Activated gamma-delta T cell treated with Interleukin-2 at 50 U/mL for 16 hours (primary cell): ENCODE results near the gene PLA1A.
"Not testable (repeated sequence)": the region's sequence is repeated elsewhere in the genome, so short reads cannot be mapped to it uniquely, and the experiment has no call there.

ENCODE experiments used
- DNase-seq: peaks from one replicate; pipeline ENCODE4 v3.0.0-alpha.2; 2020

The PLA1A gene

DNA sequence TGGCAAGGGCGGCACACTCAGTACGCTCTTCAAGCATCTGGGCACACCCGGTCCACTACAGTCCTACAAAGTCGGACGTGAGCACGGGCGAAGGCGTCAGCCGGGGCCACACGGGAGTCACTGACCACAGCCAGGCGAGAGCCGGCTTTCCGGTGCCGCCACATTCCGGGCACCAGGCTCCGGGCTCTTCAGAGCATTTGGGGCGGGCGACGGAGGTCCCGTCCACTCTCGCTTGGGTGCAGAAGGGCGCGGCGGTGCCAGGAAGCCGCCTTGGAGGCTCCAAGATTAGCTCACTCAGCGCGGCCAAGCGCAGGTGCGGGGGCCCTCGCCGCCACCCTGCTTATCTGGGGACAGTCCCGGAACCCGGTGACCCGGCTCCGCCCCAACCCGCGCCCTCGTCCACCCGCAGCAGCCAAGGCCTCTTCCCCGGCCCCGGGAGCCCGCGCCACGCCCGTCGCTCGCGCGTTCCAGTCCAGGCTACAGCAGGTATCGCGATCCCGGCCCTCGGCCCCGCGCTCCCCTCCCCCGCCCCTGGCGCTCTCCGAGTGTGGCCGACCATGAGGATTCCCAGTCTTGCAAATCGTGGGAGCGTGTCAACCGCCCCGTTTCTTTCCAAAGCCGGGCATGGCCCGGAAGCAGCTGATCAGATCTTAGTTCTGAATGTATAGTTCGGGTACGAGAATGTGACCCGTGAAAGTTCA is 18.2 kb upstream of the PLA1A start, which contains the start of gene ADPRH:
Gene ADPRH (plus strand): TSS at position 127 of the 701 bp plus-strand sequence. CDS start 2,678 bp downstream, outside the sequence.
- peak; percentile 25 for DNase-seq

GRCh38 chr3:119580067-119580760 is 17.5 kb upstream of the PLA1A start:
- DNase-seq, result no peak

DNA sequence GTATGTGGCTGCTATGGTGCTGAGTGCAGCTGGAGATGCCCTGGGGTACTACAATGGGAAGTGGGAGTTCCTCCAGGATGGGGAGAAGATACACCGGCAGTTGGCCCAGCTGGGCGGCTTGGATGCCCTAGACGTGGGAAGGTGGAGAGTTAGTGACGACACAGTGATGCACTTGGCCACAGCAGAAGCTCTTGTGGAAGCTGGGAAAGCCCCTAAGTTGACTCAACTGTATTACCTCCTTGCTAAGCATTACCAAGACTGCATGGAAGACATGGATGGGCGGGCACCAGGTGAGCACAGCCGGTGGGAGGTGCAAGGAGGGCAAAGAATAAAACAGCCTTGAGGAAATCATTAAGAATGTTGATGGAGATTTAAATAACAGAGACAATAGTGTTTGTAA is 15.5 kb upstream of the PLA1A start:
- no peak for DNase-seq

DNA sequence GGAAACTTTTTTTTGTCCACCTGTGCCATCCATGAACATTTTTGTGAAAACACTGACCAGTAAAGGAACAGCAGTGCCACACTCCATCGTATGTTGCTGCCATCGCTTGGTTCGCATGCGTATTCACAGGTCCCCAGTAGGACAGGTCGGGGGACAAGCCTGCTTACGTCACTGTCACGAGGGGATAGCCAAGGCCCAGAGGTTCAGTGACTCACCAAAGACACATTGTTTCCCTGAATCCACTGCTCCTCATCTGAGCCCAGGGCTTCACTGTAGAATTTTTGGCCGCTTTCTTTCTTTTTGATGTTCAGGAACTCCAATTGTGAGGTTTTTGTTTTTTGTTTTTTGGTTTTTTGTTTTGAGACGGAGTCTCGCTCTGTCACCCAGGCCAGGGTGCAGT is 12.5 kb upstream of the PLA1A start:
- DNase-seq, result no peak

DNA sequence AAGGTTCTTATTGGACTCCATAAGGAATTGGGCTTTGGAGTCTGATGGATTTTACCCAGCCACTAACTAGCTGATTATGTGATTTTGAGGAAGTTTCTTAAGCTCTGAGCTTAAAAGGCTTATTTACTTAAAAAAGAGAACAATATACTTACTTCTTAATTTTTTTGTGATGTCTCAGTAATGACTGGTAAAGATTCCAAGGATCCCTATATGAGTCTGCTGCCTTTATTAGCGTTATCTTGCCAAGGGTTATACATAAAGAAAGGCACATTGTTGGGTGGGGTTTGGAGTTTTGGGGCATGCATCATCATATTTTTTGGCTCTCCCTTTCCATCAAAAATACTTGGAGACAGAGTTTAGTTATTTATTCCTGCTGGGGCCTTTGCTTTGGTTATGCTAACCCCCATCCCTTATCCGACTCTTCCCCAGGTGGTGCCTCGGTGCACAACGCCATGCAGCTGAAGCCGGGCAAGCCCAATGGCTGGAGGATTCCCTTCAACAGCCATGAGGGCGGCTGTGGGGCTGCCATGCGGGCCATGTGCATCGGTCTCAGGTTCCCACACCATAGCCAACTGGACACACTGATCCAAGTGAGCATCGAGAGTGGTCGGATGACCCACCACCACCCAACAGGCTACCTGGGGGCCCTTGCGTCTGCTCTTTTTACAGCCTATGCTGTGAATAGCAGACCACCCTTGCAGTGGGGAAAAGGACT is 11.7 kb upstream of the PLA1A start:
- DNase-seq, result no peak

DNA sequence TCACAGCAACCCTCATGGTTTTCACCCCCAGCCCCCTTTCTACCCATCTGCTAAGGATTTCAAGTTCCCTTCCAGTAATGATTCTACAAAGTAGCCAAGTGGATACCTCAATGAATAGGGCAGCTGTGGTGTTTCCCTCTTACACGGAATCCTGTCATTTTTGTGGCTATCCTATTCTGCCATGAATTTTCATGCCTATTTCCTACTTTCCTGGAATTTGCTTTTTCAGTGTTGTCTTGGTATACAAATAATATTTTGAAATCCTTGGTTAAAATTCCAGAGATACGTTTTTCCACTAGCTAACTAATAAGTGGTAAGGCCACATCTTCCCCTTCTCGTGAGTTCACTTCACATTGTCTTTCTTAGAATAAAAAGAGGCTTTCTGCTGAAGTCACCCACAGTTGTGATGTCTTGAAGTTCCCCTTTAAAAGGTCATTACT is 10.9 kb upstream of the PLA1A start:
- DNase-seq, result no peak

- DNase-seq, result no peak
These were observed 9.6 kb upstream of the PLA1A start for GRCh38 chr3:119588112-119588511.

- DNase-seq, result no peak
These were observed 8.4 kb upstream of the PLA1A start for GRCh38 chr3:119589102-119589773.

- DNase-seq, result no peak
These were observed 7.0 kb upstream of the PLA1A start for GRCh38 chr3:119590706-119591105.

GRCh38 chr3:119592861-119593260 is 4.8 kb upstream of the PLA1A start:
- no peak for DNase-seq

- no peak for DNase-seq
These were observed 3.6 kb upstream of the PLA1A start for GRCh38 chr3:119594066-119594465.

DNA sequence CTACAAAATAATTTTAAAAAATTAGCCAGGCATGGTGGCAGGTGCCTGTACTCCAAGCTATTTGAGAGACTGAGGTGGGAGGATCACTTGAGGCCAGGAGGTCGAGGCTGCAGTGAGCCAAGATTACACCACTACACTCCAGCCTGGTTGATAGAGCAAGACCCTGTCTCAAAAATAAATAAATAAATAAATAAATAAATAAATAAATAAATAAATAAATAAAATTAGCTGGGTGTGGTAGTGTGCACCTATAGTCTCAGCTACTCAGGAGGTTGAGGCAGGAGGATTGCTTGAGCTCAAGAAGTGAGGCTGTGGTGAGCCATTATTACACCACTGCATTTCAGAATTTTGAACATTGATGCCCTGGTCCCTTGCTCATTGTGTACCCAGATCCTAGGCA is 2.8 kb upstream of the PLA1A start:
- DNase-seq, result not testable (repeated sequence)

DNA sequence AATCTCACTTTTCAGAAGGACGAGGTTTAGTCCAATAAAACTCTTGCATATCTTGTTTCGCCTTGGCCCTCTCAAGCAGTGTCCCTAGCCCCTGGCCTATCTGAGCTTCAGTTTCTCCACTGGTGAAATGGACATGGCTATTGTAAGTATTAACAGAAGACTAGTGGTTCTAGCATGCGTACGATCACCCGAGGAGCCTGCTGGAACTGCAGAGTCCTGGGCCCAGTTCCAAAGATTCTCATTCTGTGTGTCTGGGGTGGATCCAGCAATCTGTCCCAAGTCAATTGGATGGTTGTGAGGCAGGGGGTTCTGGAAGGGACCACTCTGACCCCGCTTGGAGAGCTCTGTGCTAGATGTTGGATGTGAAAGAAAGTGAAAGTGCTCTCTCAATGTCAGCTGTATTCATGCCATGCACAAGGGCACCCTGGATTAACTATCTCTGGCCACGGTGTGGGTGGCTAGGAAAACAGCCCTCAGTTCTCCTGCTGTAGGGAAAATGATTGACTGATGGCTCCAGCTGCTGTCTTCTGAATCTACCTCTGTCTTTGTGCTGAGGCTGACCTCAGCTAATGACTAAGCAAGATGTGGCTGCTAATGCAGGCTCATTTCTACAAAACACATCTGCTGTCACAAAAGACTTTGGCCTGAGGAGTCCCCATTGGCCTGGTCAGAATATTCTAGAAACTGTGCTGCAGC is 1.9 kb upstream of the PLA1A start:
- DNase-seq, result no peak

DNA sequence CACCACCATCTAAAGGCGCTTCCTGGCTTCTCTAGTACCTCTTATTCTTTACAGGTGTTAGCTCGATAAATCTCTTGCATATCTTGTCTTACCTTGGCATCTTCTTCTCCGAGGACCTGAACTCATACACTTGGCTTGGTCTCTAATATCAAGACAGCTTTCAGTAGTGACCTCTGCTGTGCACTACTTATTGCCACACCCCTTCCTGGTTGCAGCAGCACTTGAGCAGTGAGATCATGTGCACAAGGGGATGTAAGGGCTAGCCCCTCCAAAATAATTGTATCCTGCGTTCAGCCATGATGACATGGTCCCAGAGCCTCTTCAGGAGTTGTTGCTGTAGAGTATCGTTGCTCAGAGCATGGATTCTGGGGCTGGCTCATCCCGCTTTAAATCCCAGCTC is 1.3 kb upstream of the PLA1A start:
- DNase-seq, result no peak

GRCh38 chr3:119598410-119599098 is 869 bp downstream of the PLA1A start:
- DNase-seq, result no peak

- no peak for DNase-seq
These were observed 2.0 kb downstream of the PLA1A start for GRCh38 chr3:119599558-119600174.

- DNase-seq, result no peak
These were observed 3.0 kb downstream of the PLA1A start for GRCh38 chr3:119600732-119601131.

DNA sequence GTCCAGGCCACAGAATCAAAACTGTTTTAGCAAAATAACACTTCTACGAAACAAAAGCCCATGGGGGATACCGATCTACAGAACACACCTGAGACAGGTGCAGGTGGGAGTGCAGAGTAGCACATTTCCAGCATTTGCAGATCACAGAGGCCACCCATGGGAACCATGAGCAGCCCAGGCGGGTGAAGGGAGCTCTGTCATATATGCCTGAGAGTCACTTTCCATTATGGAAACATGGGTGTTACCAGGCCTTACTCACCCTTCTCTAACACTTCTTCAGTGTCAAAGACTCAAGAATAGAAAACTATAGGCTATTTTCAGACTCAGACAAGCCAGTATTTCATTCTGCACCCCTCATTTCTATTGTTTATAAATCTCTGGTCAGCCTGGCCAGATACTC is 3.5 kb downstream of the PLA1A start:
- no peak for DNase-seq

GRCh38 chr3:119602676-119603075 is 5.0 kb downstream of the PLA1A start:
- DNase-seq, result no peak

GRCh38 chr3:119604878-119605277 is 7.2 kb downstream of the PLA1A start:
- no peak for DNase-seq

- no peak for DNase-seq
These were observed 10.8 kb downstream of the PLA1A start for GRCh38 chr3:119608405-119609000.
